OCI-LY7 (cell line): ENCODE data around the gene SLC9A3. TPM values are rescaled to one million over a fixed set of nuclear protein-coding genes. Genes with fewer than 3 reads are reported as not detected.

ENCODE experiments used
- BruUV-seq: library from RNA; stranded (reverse); fragments of 400-500 nt; replicated peaks from 2 replicates; lab custom pipeline; 2021; lab: Mats Ljungman, UMichigan
- CTCF ChIA-PET: fragments of 300-600 bp; sonication (Branson Sonifier 250); formaldehyde crosslinking; loops from one replicate; lab custom pipeline; 2022; ENCODE audit warnings: antibody characterized with exemption; ENCODE audit not compliant: unreplicated experiment; lab: Charles Lee
- POLR2A ChIA-PET: fragments of 300-600 bp; sonication (Branson Sonifier 250); formaldehyde crosslinking; loops from one replicate; lab custom pipeline; 2022; ENCODE audit warnings: antibody characterized with exemption; lab: Charles Lee
- DNase-seq: peaks from one replicate; pipeline ENCODE4 v3.0.0-alpha.2; 2015; ENCODE audit warnings: low spot score
- H2AFZ ChIP-seq: fragments of 200-600 bp; sonication (generic), shearing (Covaris generic); 2 replicates; pipeline ENCODE4 v1.6.1; 2014; ENCODE audit warnings: mild to moderate bottlenecking, antibody characterized with exemption, low read length, moderate library complexity
- H3K27ac ChIP-seq: fragments of 200-600 bp; sonication (generic); 2 replicates; pipeline ENCODE4 v1.5.1; 2014; ENCODE audit warnings: mixed run types, low read depth, mild to moderate bottlenecking, moderate library complexity, low read length, inconsistent platforms; ENCODE audit not compliant: poor library complexity, severe bottlenecking
- H3K36me3 ChIP-seq: fragments of 200-600 bp; sonication (generic); 2 replicates; pipeline ENCODE4 v1.6.1; 2014; ENCODE audit warnings: mild to moderate bottlenecking, antibody characterized with exemption, low read length, moderate library complexity, mixed read lengths; ENCODE audit not compliant: insufficient read depth
- H3K4me1 ChIP-seq: fragments of 200-600 bp; sonication (generic); 2 replicates; pipeline ENCODE4 v1.5.1; 2014; ENCODE audit warnings: mild to moderate bottlenecking, low read length; ENCODE audit not compliant: insufficient read depth, poor library complexity, severe bottlenecking
- H3K4me2 ChIP-seq: fragments of 200-600 bp; sonication (generic); 2 replicates; pipeline ENCODE4 v1.6.1; 2014; ENCODE audit warnings: mild to moderate bottlenecking, low read length
- H3K4me3 ChIP-seq: fragments of 200-600 bp; sonication (generic); 2 replicates; pipeline ENCODE4 v1.5.1; 2014; ENCODE audit warnings: mild to moderate bottlenecking, low read depth, low read length; ENCODE audit not compliant: poor library complexity, severe bottlenecking
- H3K79me2 ChIP-seq: fragments of 200-600 bp; sonication (generic); 2 replicates; pipeline ENCODE4 v1.6.1; 2016; ENCODE audit warnings: low read depth, mild to moderate bottlenecking, low read length, moderate library complexity, mixed read lengths; ENCODE audit not compliant: insufficient read depth
- H3K9me2 ChIP-seq: fragments of 200-600 bp; sonication (generic); 2 replicates; pipeline ENCODE4 v1.6.1; 2016; ENCODE audit warnings: mild to moderate bottlenecking, low read length, mixed read lengths; ENCODE audit not compliant: insufficient read depth
- H3K9me3 ChIP-seq: fragments of 200-600 bp; sonication (generic); 2 replicates; pipeline ENCODE4 v1.6.1; 2014; ENCODE audit warnings: mild to moderate bottlenecking, mixed run types, low read length, mixed read lengths
- H4K20me1 ChIP-seq: fragments of 200-600 bp; sonication (generic); 2 replicates; pipeline ENCODE4 v1.6.1; 2014; ENCODE audit warnings: mild to moderate bottlenecking, antibody characterized with exemption, low read length, moderate library complexity, mixed read lengths; ENCODE audit not compliant: insufficient read depth
- CTCF ChIP-seq: fragments of 200-600 bp; sonication (generic); conservative IDR thresholded peaks from 2 replicates; pipeline ENCODE4 v1.5.1; 2014; ENCODE audit warnings: mild to moderate bottlenecking, antibody characterized with exemption, low read length, moderate library complexity, mixed read lengths
- EZH2phosphoT487 ChIP-seq: fragments of 200-600 bp; sonication (generic); IDR thresholded peaks from 2 replicates; pipeline ENCODE4 v1.6.1; 2018; ENCODE audit warnings: low read depth, borderline replicate concordance, mild to moderate bottlenecking, mixed run types, antibody characterized with exemption, low read length, moderate library complexity, mixed read lengths
- intact Hi-C: fragments of 100-400 bp; cut with micrococcal nuclease; formaldehyde crosslinking; loops from one replicate; pipeline ENCODE4 v1.10.0; 2022; ENCODE audit not compliant: unreplicated experiment
- total RNA-seq, 2 experiments: library from RNA; depleted of rRNA in 1 of 2; stranded (reverse); fragments of >200 nt in 1 of 2; shearing (Covaris generic) in 1 of 2; gene quantifications; 2 replicates each; pipeline ENCODE4 v1.2.3, GENCODE V29; 2014 to 2022

SLC9A3 gene
- total RNA-seq, 2 experiments from 2014 or later = 2.0 to 4.3 TPM

- no peak for DNase-seq
- Histone ChIP-seq H4K20me1 (no peaks in the 10 kb centered on the region), H3K79me2 (no peaks in the 10 kb centered on the region), H3K27ac (no peak overlapping the region), H3K9me3 (no peaks in the 10 kb centered on the region), H3K4me2 (no peak overlapping the region), H3K4me3 (no peak overlapping the region), H3K4me1 (peaks cover 16% of the 10 kb centered on the region), H3K9me2 (no peaks in the 10 kb centered on the region), H2AFZ (no peak overlapping the region), H3K36me3 (no peaks in the 10 kb centered on the region)
- TF ChIP-seq EZH2phosphoT487 = no peak
- TF ChIP-seq CTCF = no peak
- intact Hi-C loops = no loop called here
- BruUV-seq = no TSS peak
- ChIA-PET CTCF (no interaction called here), POLR2A (interaction anchor here (0.6 kb wide), 2 partner anchors 19 to 840 kb away, joined by 3 to 5 read pairs; no protein-coding TSS in a partner anchor)
Measured at GRCh38 chr5:542319-543311, 18.4 kb upstream of the SLC9A3 start.

DNA sequence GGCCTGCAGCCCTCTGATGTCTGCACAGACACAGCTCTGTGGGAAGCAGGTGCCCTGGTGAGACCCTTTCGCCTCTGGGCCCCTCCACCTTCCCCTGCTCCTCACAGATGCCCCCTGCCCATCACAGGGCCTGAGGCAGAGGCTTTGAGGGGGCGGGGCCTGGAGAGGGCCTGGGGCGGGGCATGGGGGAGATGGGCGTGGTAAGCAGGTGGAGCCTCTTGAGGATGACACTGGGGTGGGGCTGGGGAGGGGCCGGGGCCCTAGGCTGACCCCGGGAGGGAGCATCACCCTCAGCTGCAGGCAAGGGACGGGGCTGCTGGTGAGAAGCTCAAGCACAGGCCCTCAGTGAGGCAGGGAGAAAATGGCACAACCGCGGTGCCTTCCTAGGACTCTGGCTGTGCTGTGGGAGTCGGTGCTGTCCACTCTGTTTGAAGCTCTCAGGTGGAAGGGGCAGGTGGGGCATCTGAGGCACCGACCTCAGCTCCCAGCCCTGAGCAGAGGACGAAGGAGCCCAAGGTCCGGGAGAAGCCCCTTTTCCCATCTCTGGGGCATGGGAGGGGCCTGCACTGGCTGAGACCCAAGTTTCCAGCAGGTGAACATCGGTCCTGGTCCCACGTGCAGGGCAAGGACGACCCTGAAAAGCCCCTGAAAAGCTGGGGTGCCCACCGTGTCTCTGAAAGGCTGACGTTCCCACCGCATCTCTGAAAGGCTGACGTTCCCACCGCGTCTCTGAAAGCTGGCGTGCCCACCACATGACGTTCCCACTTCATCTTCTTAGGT, 17.5 kb upstream of the SLC9A3 start:
- TF ChIP-seq CTCF = no peak
- TF ChIP-seq EZH2phosphoT487 = no peak
- no peaks in the 10 kb centered on the region for H3K79me2 ChIP-seq
- no peak overlapping the region for H2AFZ ChIP-seq
- intact Hi-C loops = no loop called here
- DNase-seq = peak; percentile 15
- ChIA-PET POLR2A (interaction anchor here (0.6 kb wide), 1 partner anchor 841 kb away, joined by 3 read pairs; no protein-coding TSS in a partner anchor), CTCF (no interaction called here)
- no peak overlapping the region for H3K27ac ChIP-seq
- H3K4me1 ChIP-seq = peaks cover 16% of the 10 kb centered on the region
- H4K20me1 ChIP-seq = no peaks in the 10 kb centered on the region
- no peaks in the 10 kb centered on the region for H3K9me3 ChIP-seq
- H3K36me3 ChIP-seq = no peaks in the 10 kb centered on the region
- no peak overlapping the region for H3K4me3 ChIP-seq
- no peak overlapping the region for H3K4me2 ChIP-seq
- no TSS peak for BruUV-seq
- H3K9me2 ChIP-seq = no peaks in the 10 kb centered on the region
